HepG2 (cell line): Measurements from ENCODE around the gene CREBRF. TPM values are rescaled to one million over a fixed set of nuclear protein-coding genes. Genes with fewer than 3 reads are reported as not detected.

Experiments
- AHR ChIP-seq: IDR thresholded peaks from 2 replicates; pipeline ENCODE4 v1.6.1; 2018; ENCODE audit warnings: missing genetic modification reagents, missing compliant biosample characterization
- HCFC1 ChIP-seq: fragments of 150-350 bp; IDR thresholded peaks from 2 replicates; pipeline ENCODE4 v1.6.1; 2014; ENCODE audit warnings: low read depth, low read length
- MIXL1 ChIP-seq: IDR thresholded peaks from 2 replicates; pipeline ENCODE4 v1.6.1; 2016
- MLX ChIP-seq: IDR thresholded peaks from 2 replicates; pipeline ENCODE4 v1.6.1; 2016
- NKX3-1 ChIP-seq: sonication (generic); formaldehyde crosslinking; IDR thresholded peaks from 2 replicates; pipeline ENCODE4 v1.5.0; 2020; ENCODE audit warnings: missing genetic modification reagents
- RAD21 ChIP-seq: fragments of 450-650 bp; formaldehyde crosslinking; IDR thresholded peaks from 2 replicates; pipeline ENCODE4 v1.5.0; 2020; ENCODE audit warnings: mild to moderate bottlenecking
- SNAI1 ChIP-seq: sonication (generic); formaldehyde crosslinking; IDR thresholded peaks from 2 replicates; pipeline ENCODE4 v1.5.0; 2020; ENCODE audit warnings: mild to moderate bottlenecking, missing genetic modification reagents, borderline replicate concordance
- SRSF9 ChIP-seq: fragments of 200-400 bp; formaldehyde crosslinking; IDR thresholded peaks from 2 replicates; pipeline ENCODE4 v1.6.1; 2018; ENCODE audit warnings: borderline replicate concordance, mild to moderate bottlenecking, low read depth, low read length; ENCODE audit not compliant: insufficient read depth, poor library complexity, severe bottlenecking
- ZBTB10 ChIP-seq: sonication (generic); formaldehyde crosslinking; IDR thresholded peaks from 2 replicates; pipeline ENCODE4 v1.4.0; 2020; ENCODE audit warnings: missing genetic modification reagents, borderline replicate concordance
- ZC3H4 ChIP-seq: sonication (generic); formaldehyde crosslinking; IDR thresholded peaks from 2 replicates; pipeline ENCODE4 v1.4.0; 2020; ENCODE audit warnings: missing genetic modification reagents, borderline replicate concordance
- ZNF124 ChIP-seq: sonication (generic); formaldehyde crosslinking; IDR thresholded peaks from 2 replicates; pipeline ENCODE4 v1.4.0; 2020; ENCODE audit warnings: missing genetic modification reagents
- ZNF329 ChIP-seq: sonication (generic); formaldehyde crosslinking; IDR thresholded peaks from 2 replicates; pipeline ENCODE4 v1.9.0; 2021; ENCODE audit warnings: low read depth, mild to moderate bottlenecking, missing genetic modification reagents
- ZNF589 ChIP-seq: sonication (generic); formaldehyde crosslinking; conservative IDR thresholded peaks from 2 replicates; pipeline ENCODE4 v1.8.0; 2022; ENCODE audit warnings: mild to moderate bottlenecking, moderate library complexity, missing genetic modification reagents
- ZNF609 ChIP-seq: sonication (generic); formaldehyde crosslinking; IDR thresholded peaks from 2 replicates; pipeline ENCODE4 v1.4.0; 2020; ENCODE audit warnings: mild to moderate bottlenecking, missing genetic modification reagents, borderline replicate concordance
- ZNF687 ChIP-seq: sonication (generic); formaldehyde crosslinking; IDR thresholded peaks from 2 replicates; pipeline ENCODE4 v1.5.1; 2020; ENCODE audit warnings: mild to moderate bottlenecking, missing genetic modification reagents, moderate library complexity
- ZSCAN22 ChIP-seq: sonication (generic); formaldehyde crosslinking; IDR thresholded peaks from 2 replicates; pipeline ENCODE4 v1.4.0; 2020; ENCODE audit warnings: mild to moderate bottlenecking, missing genetic modification reagents
- polyA plus RNA-seq, 8 experiments: library from polyadenylated mRNA; depleted of rRNA in 3 of 8; stranded (reverse) in 7 of 8; unstranded in 1 of 8; fragments of >200 nt; fragmentation: Illumina TruSeq in 4 of 8; extraction: Trizol in 4 of 8; gene quantifications; 2 replicates each; pipeline versions ENCODE4 v1.2.1 to v1.2.3, GENCODE V29; 2011 to 2016; ENCODE audit warnings: low read depth in 4 of 8, missing spikeins in 1 of 8, mixed read lengths in 1 of 8; ENCODE audit not compliant: insufficient read depth in 1 of 8
- total RNA-seq, 5 experiments: library from RNA; depleted of rRNA; stranded (reverse); fragments of >200 nt; fragmentation: Illumina TruSeq; extraction: Trizol; gene quantifications; 2 replicates each; pipeline ENCODE4 v1.2.3, GENCODE V29; 2016; ENCODE audit warnings: low read depth in 1 of 5

The CREBRF gene
- total and polyA plus RNA-seq, 2 of the 13 experiments (the other 11 are each of a cell fraction or from before 2014, with no cell fraction given): 4.5 to 10.2 TPM

GRCh38 chr5:173055983-173056782, at the start of gene CREBRF (continued):
- TF ChIP-seq ZNF609 (CRISPR knock-in tag) (peak; percentile 53; the same call in 1 of the 2 replicates), MIXL1 (CRISPR knock-in tag) (no peak), SNAI1 (CRISPR knock-in tag) (peak; percentile 50; the same call in 1 of the 2 replicates), HCFC1 (peak; percentile 40; the same call in 1 of the 2 replicates), ZBTB10 (CRISPR knock-in tag) (no peak), ZC3H4 (CRISPR knock-in tag) (no peak), ZNF124 (CRISPR knock-in tag) (peak; percentile 19; the same call in 1 of the 2 replicates), MLX (CRISPR knock-in tag) (no peak), AHR (CRISPR knock-in tag) (no peak; the same call in 1 of the 2 replicates), ZNF589 (CRISPR knock-in tag) (no peak), ZSCAN22 (CRISPR knock-in tag) (0 out of 2 replicates have a peak, but pooled peaks have one; percentile 22), NKX3-1 (no peak), ZNF687 (CRISPR knock-in tag) (peak; percentile 73), ZNF329 (no peak), SRSF9 (no peak), RAD21 (CRISPR knock-in tag) (no peak)
